Loucy (cell line): Measurements from ENCODE around the gene SF3B4.
A peak's percentile ranks its signal among the peaks of the same experiment; 100 is the strongest.
"Not testable (repeated sequence)": the region's sequence is repeated elsewhere in the genome, so short reads cannot be mapped to it uniquely, and the experiment has no call there.

ENCODE experiments used
- H2AFZ ChIP-seq: fragments of 200-600 bp; sonication (generic); 2 replicates; pipeline ENCODE4 v1.6.0; 2016; ENCODE audit warnings: antibody characterized with exemption, mild to moderate bottlenecking, low read length, moderate library complexity
- H3F3A ChIP-seq: fragments of 200-600 bp; 2 replicates; pipeline ENCODE4 v1.6.0; 2016; ENCODE audit warnings: antibody characterized with exemption, low read depth, mild to moderate bottlenecking
- H3K27me3 ChIP-seq: fragments of 200-600 bp; sonication (generic); 2 replicates; pipeline ENCODE4 v1.6.1; 2014; ENCODE audit warnings: low read length, mild to moderate bottlenecking; ENCODE audit not compliant: insufficient read depth, poor library complexity, severe bottlenecking
- H3K36me3 ChIP-seq: fragments of 200-600 bp; sonication (generic); 2 replicates; pipeline ENCODE4 v1.6.1; 2016; ENCODE audit warnings: low read length; ENCODE audit not compliant: insufficient read depth
- H3K4me1 ChIP-seq: fragments of 200-600 bp; sonication (generic); 2 replicates; pipeline ENCODE4 v1.5.1; 2014; ENCODE audit warnings: low read length, mild to moderate bottlenecking; ENCODE audit not compliant: insufficient read depth, poor library complexity, severe bottlenecking
- H3K4me2 ChIP-seq: fragments of 200-600 bp; sonication (generic); 2 replicates; pipeline ENCODE4 v1.6.0; 2014; ENCODE audit warnings: antibody characterized with exemption, low read length, low read depth, mild to moderate bottlenecking; ENCODE audit not compliant: poor library complexity, severe bottlenecking
- H3K4me3 ChIP-seq: fragments of 200-600 bp; sonication (generic); 2 replicates; pipeline ENCODE4 v1.5.1; 2014; ENCODE audit warnings: low read length, mild to moderate bottlenecking, mixed read lengths; ENCODE audit not compliant: poor library complexity, severe bottlenecking
- H3K79me2 ChIP-seq: fragments of 200-600 bp; sonication (generic); 2 replicates; pipeline ENCODE4 v1.6.1; 2014; ENCODE audit warnings: low read length; ENCODE audit not compliant: insufficient read depth
- H3K9ac ChIP-seq: fragments of 200-600 bp; sonication (generic); 2 replicates; pipeline ENCODE4 v1.6.0; 2014; ENCODE audit warnings: mild to moderate bottlenecking, low read depth, low read length, moderate library complexity; ENCODE audit not compliant: poor library complexity, severe bottlenecking
- H3K9me2 ChIP-seq: fragments of 200-600 bp; sonication (generic); replicated peaks from 2 replicates; pipeline ENCODE4 v1.6.1; 2016; ENCODE audit warnings: low read depth, low read length, mixed read lengths
- H3K9me3 ChIP-seq: fragments of 200-600 bp; sonication (generic); 2 replicates; pipeline ENCODE4 v1.6.1; 2014; ENCODE audit warnings: mild to moderate bottlenecking, antibody characterized with exemption, low read length, low read depth; ENCODE audit not compliant: insufficient read depth
- H4K20me1 ChIP-seq: fragments of 200-600 bp; sonication (generic); 2 replicates; pipeline ENCODE4 v1.6.0; 2014; ENCODE audit warnings: antibody characterized with exemption, low read length, mild to moderate bottlenecking; ENCODE audit not compliant: insufficient read depth, poor library complexity, severe bottlenecking
- EZH2phosphoT487 ChIP-seq: fragments of 200-600 bp; IDR thresholded peaks from 2 replicates; pipeline ENCODE4 v1.6.1; 2018; ENCODE audit warnings: antibody characterized with exemption, mild to moderate bottlenecking, moderate library complexity, borderline replicate concordance
- TF ChIP-seq, protein P1 (sequence below): fragments of 200-600 bp; sonication (generic); conservative IDR thresholded peaks from 2 replicates; pipeline ENCODE4 v1.5.1; 2014; ENCODE audit warnings: mild to moderate bottlenecking, antibody characterized with exemption, low read length

Gene SF3B4

GRCh38 chr1:149962039-149962647 is 34.5 kb upstream of the SF3B4 start:
- peak overlapping the region; percentile 69 for H2AFZ ChIP-seq

GRCh38 chr1:149957548-149957947 is 29.9 kb upstream of the SF3B4 start:
- H2AFZ ChIP-seq, H3K9ac ChIP-seq, H3K4me2 ChIP-seq, H3K9me3 ChIP-seq, H3F3A ChIP-seq, H3K27me3 ChIP-seq, H3K36me3 ChIP-seq, H3K4me1 ChIP-seq, H3K79me2 ChIP-seq, H4K20me1 ChIP-seq, H3K9me2 ChIP-seq, H3K4me3 ChIP-seq: not testable (repeated sequence)

More at GRCh38 chr1:149962039-149962647, 34.5 kb upstream of the SF3B4 start:
- no peaks in the 10 kb centered on the region for H4K20me1 ChIP-seq
- H3K27me3 ChIP-seq, result no peaks in the 10 kb centered on the region
- peaks cover 18% of the 10 kb centered on the region; the same call in 1 of the 2 replicates for H3K36me3 ChIP-seq
- no peaks in the 10 kb centered on the region for H3K9me3 ChIP-seq
- peak overlapping the region; percentile 36 for H3K4me2 ChIP-seq
- H3F3A ChIP-seq, result no peaks in the 10 kb centered on the region
- peaks cover 8% of the 10 kb centered on the region for H3K4me1 ChIP-seq
- no peaks in the 10 kb centered on the region for H3K9me2 ChIP-seq
- H3K9ac ChIP-seq, result no peak overlapping the region
- H3K4me3 ChIP-seq, result no peak overlapping the region
- no peak for TF ChIP-seq EZH2phosphoT487
- TF ChIP-seq, protein P1, sequence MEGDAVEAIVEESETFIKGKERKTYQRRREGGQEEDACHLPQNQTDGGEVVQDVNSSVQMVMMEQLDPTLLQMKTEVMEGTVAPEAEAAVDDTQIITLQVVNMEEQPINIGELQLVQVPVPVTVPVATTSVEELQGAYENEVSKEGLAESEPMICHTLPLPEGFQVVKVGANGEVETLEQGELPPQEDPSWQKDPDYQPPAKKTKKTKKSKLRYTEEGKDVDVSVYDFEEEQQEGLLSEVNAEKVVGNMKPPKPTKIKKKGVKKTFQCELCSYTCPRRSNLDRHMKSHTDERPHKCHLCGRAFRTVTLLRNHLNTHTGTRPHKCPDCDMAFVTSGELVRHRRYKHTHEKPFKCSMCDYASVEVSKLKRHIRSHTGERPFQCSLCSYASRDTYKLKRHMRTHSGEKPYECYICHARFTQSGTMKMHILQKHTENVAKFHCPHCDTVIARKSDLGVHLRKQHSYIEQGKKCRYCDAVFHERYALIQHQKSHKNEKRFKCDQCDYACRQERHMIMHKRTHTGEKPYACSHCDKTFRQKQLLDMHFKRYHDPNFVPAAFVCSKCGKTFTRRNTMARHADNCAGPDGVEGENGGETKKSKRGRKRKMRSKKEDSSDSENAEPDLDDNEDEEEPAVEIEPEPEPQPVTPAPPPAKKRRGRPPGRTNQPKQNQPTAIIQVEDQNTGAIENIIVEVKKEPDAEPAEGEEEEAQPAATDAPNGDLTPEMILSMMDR, result peak; percentile 82
- H3K79me2 ChIP-seq, result no peaks in the 10 kb centered on the region

GRCh38 chr1:149949911-149950310 is 22.3 kb upstream of the SF3B4 start:
- TF ChIP-seq, protein P1, result no peak
- TF ChIP-seq EZH2phosphoT487, result no peak
- Histone ChIP-seq H3F3A (0 out of 2 replicates have a peak, but pooled peaks cover 3% of the 10 kb centered on the region), H3K4me1 (no peaks in the 10 kb centered on the region), H3K36me3 (peaks cover 7% of the 10 kb centered on the region; the same call in 1 of the 2 replicates), H3K9ac (no peak overlapping the region), H3K4me2 (no peak overlapping the region), H3K27me3 (no peaks in the 10 kb centered on the region), H3K79me2 (no peaks in the 10 kb centered on the region), H4K20me1 (no peaks in the 10 kb centered on the region), H2AFZ (no peak overlapping the region), H3K9me3 (no peaks in the 10 kb centered on the region), H3K9me2 (no peaks in the 10 kb centered on the region), H3K4me3 (no peak overlapping the region)

- TF ChIP-seq, protein P1, result no peak
- no peak for TF ChIP-seq EZH2phosphoT487
- Histone ChIP-seq H3F3A (0 out of 2 replicates have a peak, but pooled peaks cover 2% of the 10 kb centered on the region), H3K9me2 (no peaks in the 10 kb centered on the region), H3K9me3 (no peaks in the 10 kb centered on the region), H3K27me3 (no peaks in the 10 kb centered on the region), H3K4me3 (no peak overlapping the region), H3K4me2 (no peak overlapping the region), H3K36me3 (peaks cover 7% of the 10 kb centered on the region; the same call in 1 of the 2 replicates), H4K20me1 (no peaks in the 10 kb centered on the region), H3K4me1 (no peaks in the 10 kb centered on the region), H3K9ac (no peak overlapping the region), H2AFZ (no peak overlapping the region), H3K79me2 (no peaks in the 10 kb centered on the region)
These were observed 17.6 kb upstream of the SF3B4 start for GRCh38 chr1:149945206-149945605.
